ENCODE results near the gene SHE.

The SHE gene

DNA sequence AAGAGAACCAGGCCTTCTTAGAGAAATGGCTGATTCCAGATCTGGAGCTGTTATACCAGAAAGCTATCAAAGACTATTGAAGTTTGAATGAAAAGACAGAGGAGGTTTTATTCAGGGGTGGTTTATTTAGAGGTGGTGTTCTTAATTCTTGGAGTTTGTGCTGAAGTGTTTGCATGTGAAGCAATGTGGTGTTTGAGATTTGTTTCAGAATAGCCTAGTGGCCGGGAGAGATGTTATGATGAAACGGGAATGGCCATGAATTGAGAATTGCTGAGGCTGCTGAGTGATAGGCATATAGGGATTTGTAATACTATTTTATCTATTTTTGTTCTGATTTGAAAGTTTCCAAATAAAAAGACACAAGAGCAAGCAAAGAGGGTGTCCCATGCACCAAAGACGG, 10.5 kb upstream of the SHE start:
- no peak for DNase-seq

DNA sequence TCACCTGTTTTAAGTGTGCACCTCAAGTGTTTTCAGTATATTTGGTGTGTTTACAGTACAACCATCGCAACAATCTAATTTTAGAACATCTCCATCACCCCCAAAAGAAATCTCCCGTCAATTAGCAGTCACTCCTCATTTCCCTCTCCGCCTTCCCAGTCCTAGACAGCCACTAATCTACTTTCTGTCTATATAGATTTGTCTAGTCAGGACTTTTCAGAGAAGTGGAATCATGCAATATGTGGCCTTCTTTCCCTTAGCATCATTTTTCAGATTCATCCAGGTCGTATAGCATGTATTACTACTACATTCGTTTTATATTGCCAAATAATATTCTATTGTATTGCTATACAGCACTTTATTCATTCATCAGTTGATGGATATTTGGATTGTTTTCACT, 1.7 kb upstream of the SHE start:
- DNase-seq: no peak

GRCh38 chr1:154502744-154503115, 518 bp upstream of the SHE start:
- DNase-seq: no peak

DNA sequence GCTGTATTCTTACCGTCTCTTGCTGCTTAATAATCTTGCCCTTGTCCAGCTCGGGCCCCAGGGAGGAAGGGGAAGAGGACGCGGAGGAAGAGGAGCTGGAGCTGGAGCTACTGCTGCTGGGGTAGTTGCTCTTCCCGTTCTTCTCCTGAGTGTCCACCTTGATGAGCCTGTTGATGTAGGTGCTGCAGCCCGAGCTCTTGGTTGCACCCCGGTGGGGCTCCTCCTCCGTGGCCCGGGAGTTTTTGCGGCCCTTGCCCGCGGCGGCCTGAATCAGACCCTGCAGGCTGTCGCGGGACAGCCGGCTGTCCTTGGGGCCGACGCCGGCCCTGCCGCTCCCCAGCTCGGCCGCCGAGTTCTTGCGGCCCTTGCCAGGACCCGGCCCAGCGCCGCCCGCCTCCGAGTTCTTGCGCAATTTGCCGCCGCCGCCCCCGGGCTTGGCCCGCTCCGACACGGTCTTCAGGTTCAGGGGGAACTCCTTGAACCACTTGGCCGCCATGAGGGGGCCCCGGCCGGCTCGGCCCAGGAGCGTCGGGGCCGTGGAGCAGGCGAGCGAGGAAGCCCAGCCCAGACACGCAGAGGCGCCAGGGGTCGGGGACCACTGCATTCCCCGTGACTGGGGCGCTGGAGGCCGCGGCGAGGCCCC, 668 bp downstream of the SHE start:
- DNase-seq: no peak

DNA sequence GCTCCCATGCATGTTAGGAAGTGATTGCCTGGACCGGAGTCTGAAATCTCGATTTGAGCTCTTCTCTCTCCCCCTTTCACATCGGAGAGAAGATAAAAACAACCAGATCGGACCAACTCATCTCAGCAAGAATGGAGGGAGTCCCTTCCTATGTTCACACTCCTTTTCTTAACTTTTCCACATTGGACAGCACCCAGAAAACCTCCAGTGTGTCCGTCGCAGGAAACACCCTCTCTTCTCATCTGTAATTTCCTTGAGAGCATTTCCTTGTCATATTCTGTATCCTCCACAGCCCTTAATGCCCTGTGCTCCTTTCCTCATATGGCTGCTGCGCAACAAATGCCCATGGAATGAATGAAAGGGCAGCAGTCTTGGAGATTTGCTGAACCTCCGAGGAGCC, 1.7 kb downstream of the SHE start:
- no peak for DNase-seq

- no peak for DNase-seq
Observed at GRCh38 chr1:154499446-154499845, 2.8 kb downstream of the SHE start.

- DNase-seq: peak; percentile 87
Observed at GRCh38 chr1:154497026-154497806, 5.0 kb downstream of the SHE start.

DNA sequence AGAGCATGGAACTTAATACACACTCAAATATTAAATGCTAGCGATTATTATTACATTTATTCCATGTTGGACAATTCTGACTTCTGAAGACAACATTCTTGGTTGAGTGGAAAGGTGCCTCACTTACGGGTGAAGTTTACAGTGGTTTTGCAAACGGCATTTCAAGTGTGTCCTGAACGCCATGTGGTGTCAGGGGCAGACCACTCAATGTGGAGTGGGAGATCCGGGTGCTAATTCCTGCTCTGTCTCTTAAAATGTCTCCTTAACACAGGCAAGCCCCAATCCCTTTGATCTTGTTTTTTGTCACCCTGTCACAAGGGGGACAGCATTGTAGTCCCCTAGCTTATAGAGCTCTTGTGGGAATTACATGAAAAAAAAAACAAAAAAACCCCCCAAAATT, 5.8 kb downstream of the SHE start:
- DNase-seq: no peak

GRCh38 chr1:154495496-154496273, 6.5 kb downstream of the SHE start:
- DNase-seq: no peak

DNA sequence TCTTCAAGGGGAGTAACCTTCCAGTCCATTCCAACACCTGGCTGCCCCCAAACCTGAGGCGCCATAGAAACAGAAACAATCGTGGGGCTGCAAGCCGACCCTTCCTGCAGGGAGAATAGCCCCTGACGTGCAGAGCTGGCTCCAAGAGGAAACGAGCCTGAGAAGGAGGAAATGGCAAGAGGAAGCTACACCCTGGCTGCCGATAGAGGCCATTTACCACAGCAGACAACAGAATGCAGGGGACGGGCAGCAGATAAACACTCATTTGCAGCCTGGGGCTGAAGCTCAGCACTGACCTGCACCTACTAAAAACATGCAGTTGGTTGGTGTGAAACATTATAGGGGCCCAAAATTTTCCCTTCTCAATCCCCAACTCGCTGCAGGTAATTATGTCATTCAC, 8.9 kb downstream of the SHE start:
- peak; percentile 71 for DNase-seq

GRCh38 chr1:154492115-154492514, 10.1 kb downstream of the SHE start:
- no peak for DNase-seq

- peak; percentile 60 for DNase-seq
Observed at GRCh38 chr1:154490317-154490716, 11.9 kb downstream of the SHE start.

- DNase-seq: no peak
Observed at GRCh38 chr1:154489695-154490274, 12.4 kb downstream of the SHE start.

DNA sequence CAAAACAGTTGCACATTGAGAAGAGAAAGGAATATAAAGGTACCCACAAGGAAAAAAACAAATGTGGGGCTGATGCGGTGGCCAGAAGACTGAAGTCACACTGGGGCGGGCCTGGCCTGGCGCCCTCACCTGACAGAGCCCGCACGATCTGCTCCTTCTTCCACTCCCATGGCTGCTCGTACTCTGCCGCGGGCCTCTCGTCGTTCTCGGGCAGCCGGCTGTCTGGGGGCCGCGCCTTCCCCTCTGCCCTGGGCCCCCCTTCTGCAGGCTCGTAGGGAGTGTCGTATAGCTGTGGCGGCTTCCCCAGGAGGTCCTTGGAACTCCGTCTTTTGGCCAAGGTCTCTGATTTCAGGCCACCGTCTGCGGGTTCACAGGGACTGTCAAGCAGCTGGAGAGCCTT, 13.3 kb downstream of the SHE start:
- no peak for DNase-seq

DNA sequence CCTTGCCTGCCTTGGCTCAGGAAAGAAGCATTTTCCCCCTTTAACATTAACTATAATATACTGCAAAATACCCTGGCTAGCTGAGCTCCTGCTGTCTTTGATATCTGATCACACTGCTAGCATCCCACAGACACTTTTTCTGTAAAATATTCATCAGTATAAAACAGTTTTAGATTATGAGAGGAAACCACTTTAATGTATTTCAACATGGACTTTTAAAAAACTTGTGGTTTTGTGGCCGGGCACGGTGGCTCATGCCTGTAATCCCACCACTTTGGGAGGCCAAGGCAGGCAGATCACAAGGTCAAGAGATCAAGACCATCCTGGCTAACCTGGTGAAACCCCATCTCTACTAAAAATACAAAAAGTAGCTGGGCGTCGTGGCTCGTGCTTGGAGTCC, 15.5 kb downstream of the SHE start:
- DNase-seq: peak; percentile 51

DNA sequence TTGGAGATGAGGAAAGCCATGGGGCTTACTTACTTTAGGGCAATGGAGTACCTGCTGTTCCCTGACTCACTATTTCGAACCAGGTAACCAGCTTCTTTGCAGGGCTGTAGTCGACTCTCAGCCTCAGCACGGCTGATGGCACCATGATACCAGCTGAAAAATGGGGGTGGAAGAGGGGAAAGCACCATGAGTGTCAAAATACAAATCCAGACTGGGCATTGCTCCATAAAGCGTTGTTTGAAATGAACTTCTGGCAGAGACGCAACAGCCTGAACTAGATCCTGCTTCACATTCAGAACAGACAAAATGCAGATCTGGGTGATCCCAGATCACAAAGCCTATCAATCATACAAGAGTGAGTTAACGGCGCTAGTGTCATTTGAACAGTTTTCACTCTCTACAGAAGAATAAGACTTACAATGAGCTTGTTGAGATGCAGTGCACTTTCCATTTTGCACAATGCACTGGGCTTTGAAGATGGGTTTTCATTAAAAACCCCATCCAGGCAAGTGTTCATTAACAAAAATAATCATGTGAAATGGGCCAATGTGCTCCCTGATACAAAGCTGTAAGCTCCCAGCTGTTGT, 16.2 kb downstream of the SHE start:
- DNase-seq: no peak

DNA sequence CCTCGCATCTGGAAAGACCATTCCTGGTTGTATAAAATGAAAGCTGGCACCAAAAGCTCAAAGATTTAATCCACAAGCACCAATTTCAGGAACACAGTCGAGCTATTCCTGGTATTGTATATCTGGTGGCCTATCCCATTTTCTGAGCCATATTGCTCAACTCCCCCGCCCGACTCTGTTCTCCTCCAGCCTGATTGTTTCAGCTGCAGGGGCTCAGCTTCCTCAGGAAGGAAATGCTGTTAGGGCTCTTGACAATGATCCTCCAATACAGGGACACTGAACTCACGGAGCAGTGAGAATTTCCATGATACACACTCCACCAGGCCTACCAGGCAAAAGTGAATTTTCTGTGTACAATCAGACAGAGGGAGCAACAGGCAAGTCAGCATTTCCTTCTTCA, 17.1 kb downstream of the SHE start:
- DNase-seq: peak; percentile 40

DNA sequence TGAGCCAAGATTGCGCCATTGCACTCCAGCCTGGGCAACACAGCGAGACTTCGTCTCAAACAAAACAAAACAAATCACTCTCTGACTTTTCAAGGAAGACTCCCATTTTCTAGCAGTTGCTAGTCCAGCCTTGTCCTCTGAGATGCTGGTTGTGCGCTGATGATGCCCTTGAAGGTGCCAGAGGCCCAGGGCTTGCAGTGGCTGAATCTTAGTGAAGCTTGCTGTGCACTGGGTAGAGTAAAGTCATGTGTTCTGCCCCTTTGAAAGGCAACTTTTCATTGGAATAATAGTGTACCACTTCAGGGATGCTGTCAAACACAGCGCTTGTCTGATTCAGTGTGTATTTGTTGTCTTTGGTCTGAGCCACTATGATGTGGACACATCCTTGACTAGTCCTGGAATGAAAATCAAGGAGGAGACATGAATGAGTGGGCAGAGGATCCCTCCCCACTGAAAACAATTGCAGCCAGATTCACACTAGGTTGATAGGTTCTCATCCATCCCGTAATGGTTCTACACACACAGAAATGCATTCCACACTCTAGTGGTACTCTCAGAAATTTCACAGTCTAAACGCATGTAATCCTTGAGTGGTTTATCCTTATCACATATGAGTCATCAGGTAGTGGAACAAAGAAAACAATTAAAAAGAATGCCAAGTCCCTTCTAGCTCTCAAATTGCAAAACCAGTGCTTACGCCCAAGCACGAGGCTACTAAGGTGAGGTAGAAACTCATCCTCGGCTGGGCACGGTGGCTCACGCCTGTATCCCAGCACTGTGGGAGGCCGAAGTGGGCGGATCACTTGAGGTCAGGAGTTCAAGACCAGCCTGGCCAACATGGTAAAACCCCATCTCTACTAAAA, 18.0 kb downstream of the SHE start:
- peak; percentile 46 for DNase-seq

- peak; percentile 29 for DNase-seq
Observed at GRCh38 chr1:154481053-154481452, 21.2 kb downstream of the SHE start.

GRCh38 chr1:154479764-154480421, 22.3 kb downstream of the SHE start:
- DNase-seq: peak; percentile 96

- peak; percentile 85 for DNase-seq
Observed at GRCh38 chr1:154478639-154479038, 23.6 kb downstream of the SHE start.

DNA sequence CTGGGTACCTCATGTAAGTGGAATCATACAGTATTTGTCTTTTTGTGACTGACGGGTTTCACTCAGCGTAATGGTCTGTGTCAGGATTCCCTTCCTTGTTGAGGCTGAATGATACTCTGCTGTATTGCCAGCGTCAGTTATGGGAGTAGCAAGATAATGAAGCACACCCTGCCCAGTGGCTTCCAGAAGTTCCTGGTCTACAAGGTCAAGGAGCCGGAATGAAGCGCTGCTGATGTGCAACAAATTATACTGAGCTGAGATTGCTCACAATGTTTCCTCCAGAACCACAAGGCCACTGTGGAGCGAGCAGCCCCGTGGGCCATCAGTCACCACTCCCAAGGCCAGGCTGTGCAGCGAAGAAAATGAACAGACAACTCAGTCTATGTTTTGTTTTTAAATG, 24.2 kb downstream of the SHE start:
- no peak for DNase-seq
